Measurements from ENCODE around the gene HOXA2.

The HOXA2 gene

GRCh38 chr7:27123477-27124053 is 21.1 kb upstream of the HOXA2 start:
- H3K4me3 ChIP-seq (ENCODE audit: low read length): no peak overlapping the region
- no peak for TF ChIP-seq CTCF (conservative IDR thresholded peaks at IDR 0.05; ENCODE audit: low read length)
- no peak for DNase-seq (ENCODE audit: low read depth)

- no peak for DNase-seq (ENCODE audit: low read depth)
- TF ChIP-seq CTCF (conservative IDR thresholded peaks at IDR 0.05; ENCODE audit: low read length): no peak
Observed at GRCh38 chr7:27123007-27123476, 20.6 kb upstream of the HOXA2 start.

GRCh38 chr7:27122077-27122910 is 19.8 kb upstream of the HOXA2 start:
- TF ChIP-seq CTCF (conservative IDR thresholded peaks at IDR 0.05; ENCODE audit: low read length): no peak
- H3K4me3 ChIP-seq (ENCODE audit: low read length): no peak overlapping the region
- no peak for DNase-seq (ENCODE audit: low read depth)

More at GRCh38 chr7:27123007-27123476, 20.6 kb upstream of the HOXA2 start:
- H3K4me3 ChIP-seq (ENCODE audit: low read length): no peak overlapping the region

- H3K4me3 ChIP-seq (ENCODE audit: low read length): no peak overlapping the region
- no peak for TF ChIP-seq CTCF (conservative IDR thresholded peaks at IDR 0.05; ENCODE audit: low read length)
- no peak for DNase-seq (ENCODE audit: low read depth)
Observed at GRCh38 chr7:27121684-27122076, 19.2 kb upstream of the HOXA2 start.

DNA sequence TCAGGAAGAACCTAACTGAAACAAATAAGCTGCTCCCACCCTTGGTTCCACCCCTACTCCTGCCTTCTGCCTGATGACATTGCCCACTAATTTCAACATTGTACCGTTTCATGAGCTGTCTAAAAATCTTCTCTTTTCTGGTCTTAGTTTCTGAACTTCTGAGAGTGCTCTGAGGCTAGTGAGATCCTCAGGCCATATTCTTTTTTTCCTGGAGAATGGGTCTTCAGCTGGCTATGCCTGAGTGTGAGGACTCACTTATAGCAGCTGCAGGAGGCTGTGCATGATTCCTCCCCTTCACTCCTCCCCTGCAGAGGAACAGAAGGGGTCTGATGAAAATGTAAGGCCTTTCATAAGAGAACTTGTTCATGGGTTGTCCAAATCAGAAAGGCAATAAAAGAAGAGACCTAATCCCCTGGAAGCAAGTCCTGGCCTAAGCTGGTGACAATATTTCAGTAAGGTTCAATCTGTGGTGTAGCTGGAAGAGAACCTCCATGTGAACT is 17.0 kb upstream of the HOXA2 start:
- DNase-seq (ENCODE audit: low read depth): no peak
- H3K4me3 ChIP-seq (ENCODE audit: low read length): no peak overlapping the region
- TF ChIP-seq CTCF (conservative IDR thresholded peaks at IDR 0.05; ENCODE audit: low read length): no peak

GRCh38 chr7:27118580-27118979 is 16.1 kb upstream of the HOXA2 start:
- TF ChIP-seq CTCF (conservative IDR thresholded peaks at IDR 0.05; ENCODE audit: low read length): no peak
- DNase-seq (ENCODE audit: low read depth): no peak
- H3K4me3 ChIP-seq (ENCODE audit: low read length): no peak overlapping the region

Data from AG10803 (cell line).